IPS DF 19.7 (cell line): ENCODE data around the gene SRA1.
A peak's percentile ranks its signal among the peaks of the same experiment; 100 is the strongest.

ENCODE experiments used
- DNase-seq: peaks from one replicate; pipeline ENCODE4 v3.0.0-alpha.2; 2013; ENCODE audit warnings: low read depth, low spot score

The SRA1 gene

GRCh38 chr5:140570488-140570887 is 13.2 kb upstream of the SRA1 start:
- no peak for DNase-seq

GRCh38 chr5:140570058-140570457 is 12.8 kb upstream of the SRA1 start:
- no peak for DNase-seq

GRCh38 chr5:140569197-140569596 is 11.9 kb upstream of the SRA1 start:
- no peak for DNase-seq

GRCh38 chr5:140568443-140569063 is 11.3 kb upstream of the SRA1 start:
- no peak for DNase-seq

- no peak for DNase-seq
These were observed 10.6 kb upstream of the SRA1 start for GRCh38 chr5:140567871-140568270.

GRCh38 chr5:140567136-140567818 is 10.0 kb upstream of the SRA1 start:
- no peak for DNase-seq

DNA sequence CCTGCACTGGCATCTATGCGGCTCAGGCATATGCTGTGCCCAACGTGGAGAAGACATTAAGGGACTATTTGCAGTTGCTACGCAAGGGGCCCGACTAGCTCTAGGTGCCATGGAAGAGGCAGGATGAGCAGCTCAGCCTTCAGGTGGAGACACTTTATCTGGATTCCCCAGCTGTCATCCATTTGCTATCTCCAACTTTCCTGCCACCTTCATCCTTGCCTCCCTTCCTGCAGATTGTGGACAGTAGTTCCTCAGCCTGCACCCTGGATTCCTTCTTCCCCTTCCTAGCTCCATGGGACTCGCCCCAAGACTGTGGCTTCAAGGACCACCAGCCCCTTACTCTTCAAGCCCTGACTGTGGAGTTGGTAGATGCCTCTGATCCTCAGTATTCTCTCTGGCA is 9.4 kb upstream of the SRA1 start:
- no peak for DNase-seq

- no peak for DNase-seq
These were observed 8.5 kb upstream of the SRA1 start for GRCh38 chr5:140565780-140566095.

GRCh38 chr5:140565024-140565779 is 7.9 kb upstream of the SRA1 start:
- DNase-seq, result no peak

- DNase-seq, result peak; percentile 94
These were observed 7.1 kb upstream of the SRA1 start, which contains the start of the genes APBB3 and SLC35A4 for GRCh38 chr5:140564196-140565023. Gene APBB3 (minus strand): TSS chr5:140564598. CDS start chr5:140564245, 353 bp downstream. Gene SLC35A4 (plus strand): TSS chr5:140564828. CDS start chr5:140567170, 2,342 bp downstream.

DNA sequence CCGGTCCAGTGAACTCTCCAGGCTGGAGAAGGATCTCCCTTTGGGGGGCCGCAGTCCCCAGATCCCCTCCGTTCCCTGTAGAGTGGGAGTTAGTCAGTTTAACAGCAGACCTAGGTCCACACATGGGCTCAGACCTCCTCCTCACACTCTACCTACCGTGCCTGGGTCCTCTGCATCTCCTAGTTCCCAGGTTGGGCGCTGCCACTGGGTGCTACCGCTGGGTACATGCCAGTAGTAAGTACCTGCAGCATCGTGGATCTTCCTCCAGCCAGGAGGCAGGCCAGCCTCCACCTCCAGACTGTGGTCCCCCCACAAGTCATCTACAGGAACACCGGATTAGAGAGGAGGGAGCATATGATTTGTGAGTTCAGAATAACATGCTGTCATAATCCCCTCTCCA is 6.3 kb upstream of the SRA1 start:
- no peak for DNase-seq

GRCh38 chr5:140561753-140562523 is 4.7 kb upstream of the SRA1 start:
- no peak for DNase-seq

GRCh38 chr5:140560227-140560626 is 3.0 kb upstream of the SRA1 start:
- DNase-seq, result no peak

DNA sequence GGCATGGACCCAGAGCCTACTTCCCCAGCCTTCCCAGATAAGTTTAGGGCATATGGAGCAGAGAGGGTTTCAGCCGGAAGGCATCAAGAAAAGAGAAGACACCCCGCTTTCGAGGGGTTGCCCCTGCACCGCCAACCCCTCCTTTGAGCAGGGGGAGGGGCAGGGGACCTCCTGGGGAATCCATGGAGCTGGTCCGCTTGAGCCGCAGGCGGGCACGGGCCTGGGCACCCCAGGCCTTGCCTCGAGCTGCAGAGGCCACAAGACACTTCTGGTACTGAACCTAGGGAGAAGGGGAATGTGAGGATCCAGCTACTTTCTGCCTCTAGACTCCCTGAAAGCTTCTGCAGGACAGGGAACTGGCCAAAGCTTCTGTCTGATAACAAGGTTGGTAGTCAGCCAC is 1.3 kb upstream of the SRA1 start:
- no peak for DNase-seq

DNA sequence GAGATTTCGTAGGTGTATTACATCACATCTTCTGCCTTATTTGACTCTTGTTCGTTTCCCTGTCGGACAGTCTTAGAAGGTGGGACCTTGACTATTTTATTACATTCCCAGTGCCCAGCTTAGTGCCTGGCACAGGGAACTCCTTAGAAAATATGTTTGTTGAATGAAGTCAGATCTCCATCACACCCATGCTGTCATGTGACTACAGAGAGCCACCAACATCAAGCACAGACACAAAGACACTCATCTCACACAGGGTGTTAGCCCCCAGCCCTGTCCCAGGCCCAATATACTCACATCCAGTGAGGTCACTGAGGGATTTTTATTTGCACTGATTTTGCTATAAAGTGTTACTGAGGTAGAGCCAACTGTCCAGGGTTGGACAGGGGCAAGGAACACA is 692 bp upstream of the SRA1 start:
- no peak for DNase-seq

GRCh38 chr5:140556438-140556837 is 835 bp downstream of the SRA1 start:
- DNase-seq, result no peak

- no peak for DNase-seq
These were observed 1.4 kb downstream of the SRA1 start for GRCh38 chr5:140555747-140556312.

- no peak for DNase-seq
These were observed 2.8 kb downstream of the SRA1 start for GRCh38 chr5:140554454-140554853.

DNA sequence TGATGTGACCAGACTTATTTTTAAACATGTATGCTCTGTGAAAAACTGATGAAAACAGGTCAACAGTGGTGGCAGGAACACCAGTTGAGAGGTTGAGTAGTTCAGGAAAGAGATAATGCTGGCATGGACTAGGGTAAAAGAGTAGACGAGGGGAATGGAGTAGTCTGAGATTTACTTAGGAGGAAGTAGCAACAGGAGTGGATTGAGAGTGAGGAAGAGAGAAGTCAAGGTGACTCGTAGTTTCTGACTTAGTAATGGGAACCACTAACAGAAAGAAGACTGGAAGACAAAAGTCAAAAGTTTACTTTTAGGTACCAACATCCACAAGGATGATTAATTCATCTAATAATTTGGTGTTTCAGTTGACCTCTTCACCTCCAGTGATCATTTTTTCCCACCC is 3.6 kb downstream of the SRA1 start:
- no peak for DNase-seq

DNA sequence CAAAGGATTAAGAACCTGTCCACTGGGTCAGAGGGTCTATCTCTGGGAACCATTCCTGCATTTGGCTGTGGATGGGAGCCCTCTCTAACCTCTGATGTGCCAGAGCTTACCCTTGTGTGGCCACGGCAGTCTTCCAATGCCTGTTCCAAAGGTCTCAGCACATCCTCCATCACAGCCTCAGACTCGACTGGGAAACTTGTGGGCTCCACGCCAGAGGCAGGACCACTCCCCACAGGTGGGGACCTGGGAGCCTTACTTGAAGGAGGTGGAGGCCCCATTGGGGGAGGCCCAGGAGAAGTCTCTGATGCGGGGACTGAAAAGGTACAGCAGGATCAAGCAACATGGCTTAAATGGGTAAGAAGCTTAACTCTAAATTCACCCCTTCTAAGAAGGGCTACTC is 5.4 kb downstream of the SRA1 start:
- DNase-seq, result no peak
